SK-N-SH treated with all-trans-retinoic acid at 6 μM for 48 hours (cell line): Measurements from ENCODE around the gene DNAJC25.

Source experiments
- GLIS3 ChIP-seq: fragments of 250-450 bp; sonication (Bioruptor Pico); IDR thresholded peaks from 2 replicates; pipeline ENCODE4 v1.5.0; 2020; ENCODE audit warnings: mild to moderate bottlenecking, moderate library complexity
- RARB ChIP-seq: fragments of 250-450 bp; sonication (Bioruptor Pico); IDR thresholded peaks from 2 replicates; pipeline ENCODE4 v1.8.0; 2021; ENCODE audit warnings: mild to moderate bottlenecking, moderate library complexity
- TOX ChIP-seq: fragments of 250-450 bp; sonication (Bioruptor Pico); IDR thresholded peaks from 2 replicates; pipeline ENCODE4 v1.8.0; 2021; ENCODE audit warnings: mild to moderate bottlenecking, moderate library complexity, borderline replicate concordance
- ZFP3 ChIP-seq: fragments of 250-450 bp; sonication (Bioruptor Pico); IDR thresholded peaks from 2 replicates; pipeline ENCODE4 v1.5.0; 2020; ENCODE audit warnings: mild to moderate bottlenecking, moderate library complexity
- ZFP30 ChIP-seq: fragments of 450-650 bp; formaldehyde crosslinking; IDR thresholded peaks from 2 replicates; pipeline ENCODE4 v1.5.0; 2022; ENCODE audit warnings: mild to moderate bottlenecking, moderate library complexity
- TF ChIP-seq, protein P1 (sequence below): fragments of 250-450 bp; sonication (Bioruptor Pico); IDR thresholded peaks from 2 replicates; pipeline ENCODE4 v1.5.1; 2020; ENCODE audit warnings: low read depth, mild to moderate bottlenecking, moderate library complexity
- TF ChIP-seq, protein P2 (sequence below): fragments of 250-450 bp; sonication (Bioruptor Pico); IDR thresholded peaks from 2 replicates; pipeline ENCODE4 v1.8.0; 2020; ENCODE audit warnings: mild to moderate bottlenecking, moderate library complexity, borderline replicate concordance

DNA sequence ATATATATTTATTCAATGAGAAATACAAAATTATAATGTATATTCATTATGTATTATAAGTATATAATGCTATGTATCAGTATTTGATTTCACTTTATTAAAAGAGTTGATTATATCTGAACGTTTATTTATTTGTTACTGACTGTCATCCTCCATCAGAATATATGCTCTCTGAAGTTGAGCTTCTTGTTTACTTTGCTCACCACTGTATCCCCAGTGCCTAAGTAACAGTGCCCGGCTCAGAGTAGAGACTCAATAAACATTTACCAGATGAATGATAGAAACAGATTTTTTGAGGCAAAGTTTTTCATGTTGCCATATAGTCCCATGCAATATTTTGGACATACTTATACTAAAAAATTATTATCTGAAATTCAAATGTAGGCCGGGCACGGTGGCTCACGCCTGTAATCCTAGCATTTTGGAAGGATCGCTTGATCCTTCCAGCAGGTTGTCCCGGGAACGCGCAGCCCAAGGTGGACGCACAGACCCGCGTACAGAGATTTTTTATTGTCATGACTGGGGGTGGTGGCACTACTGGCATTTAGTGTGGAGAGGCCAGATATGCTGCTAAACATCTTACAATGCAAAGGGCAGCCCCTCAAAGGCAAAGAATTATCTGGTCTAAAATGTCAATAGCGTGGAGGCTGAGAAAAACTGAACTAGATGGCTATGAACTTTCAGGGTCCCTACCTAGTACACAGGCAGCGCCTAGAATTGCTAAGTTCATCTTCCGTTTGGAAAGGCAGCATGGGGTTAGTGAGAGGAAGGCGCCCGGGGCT lies 761 bp upstream of the DNAJC25 start:
- TF ChIP-seq TOX (no peak), ZFP3 (CRISPR knock-in tag) (no peak), RARB (CRISPR knock-in tag) (no peak), ZFP30 (CRISPR knock-in tag) (no peak), GLIS3 (CRISPR knock-in tag) (no peak)
- TF ChIP-seq, protein P1, sequence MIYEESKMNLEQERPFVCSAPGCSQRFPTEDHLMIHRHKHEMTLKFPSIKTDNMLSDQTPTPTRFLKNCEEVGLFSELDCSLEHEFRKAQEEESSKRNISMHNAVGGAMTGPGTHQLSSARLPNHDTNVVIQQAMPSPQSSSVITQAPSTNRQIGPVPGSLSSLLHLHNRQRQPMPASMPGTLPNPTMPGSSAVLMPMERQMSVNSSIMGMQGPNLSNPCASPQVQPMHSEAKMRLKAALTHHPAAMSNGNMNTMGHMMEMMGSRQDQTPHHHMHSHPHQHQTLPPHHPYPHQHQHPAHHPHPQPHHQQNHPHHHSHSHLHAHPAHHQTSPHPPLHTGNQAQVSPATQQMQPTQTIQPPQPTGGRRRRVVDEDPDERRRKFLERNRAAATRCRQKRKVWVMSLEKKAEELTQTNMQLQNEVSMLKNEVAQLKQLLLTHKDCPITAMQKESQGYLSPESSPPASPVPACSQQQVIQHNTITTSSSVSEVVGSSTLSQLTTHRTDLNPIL (CRISPR knock-in tag) = no peak
- TF ChIP-seq, protein P2, sequence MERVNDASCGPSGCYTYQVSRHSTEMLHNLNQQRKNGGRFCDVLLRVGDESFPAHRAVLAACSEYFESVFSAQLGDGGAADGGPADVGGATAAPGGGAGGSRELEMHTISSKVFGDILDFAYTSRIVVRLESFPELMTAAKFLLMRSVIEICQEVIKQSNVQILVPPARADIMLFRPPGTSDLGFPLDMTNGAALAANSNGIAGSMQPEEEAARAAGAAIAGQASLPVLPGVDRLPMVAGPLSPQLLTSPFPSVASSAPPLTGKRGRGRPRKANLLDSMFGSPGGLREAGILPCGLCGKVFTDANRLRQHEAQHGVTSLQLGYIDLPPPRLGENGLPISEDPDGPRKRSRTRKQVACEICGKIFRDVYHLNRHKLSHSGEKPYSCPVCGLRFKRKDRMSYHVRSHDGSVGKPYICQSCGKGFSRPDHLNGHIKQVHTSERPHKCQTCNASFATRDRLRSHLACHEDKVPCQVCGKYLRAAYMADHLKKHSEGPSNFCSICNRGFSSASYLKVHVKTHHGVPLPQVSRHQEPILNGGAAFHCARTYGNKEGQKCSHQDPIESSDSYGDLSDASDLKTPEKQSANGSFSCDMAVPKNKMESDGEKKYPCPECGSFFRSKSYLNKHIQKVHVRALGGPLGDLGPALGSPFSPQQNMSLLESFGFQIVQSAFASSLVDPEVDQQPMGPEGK = no peak
